GM20431 (cell line): Measurements from ENCODE around the gene SERPIND1.
"Not testable (repeated sequence)": the region's sequence is repeated elsewhere in the genome, so short reads cannot be mapped to it uniquely, and the experiment has no call there.

ENCODE experiments used
- in situ Hi-C: fragments of 300-500 bp; cut with MseI, MboI; formaldehyde crosslinking; loops from one replicate; pipeline ENCODE4 v1.15.0; 2020; ENCODE audit warnings: low sequenced_read_pairs; ENCODE audit not compliant: unreplicated experiment

The SERPIND1 gene, protein sequence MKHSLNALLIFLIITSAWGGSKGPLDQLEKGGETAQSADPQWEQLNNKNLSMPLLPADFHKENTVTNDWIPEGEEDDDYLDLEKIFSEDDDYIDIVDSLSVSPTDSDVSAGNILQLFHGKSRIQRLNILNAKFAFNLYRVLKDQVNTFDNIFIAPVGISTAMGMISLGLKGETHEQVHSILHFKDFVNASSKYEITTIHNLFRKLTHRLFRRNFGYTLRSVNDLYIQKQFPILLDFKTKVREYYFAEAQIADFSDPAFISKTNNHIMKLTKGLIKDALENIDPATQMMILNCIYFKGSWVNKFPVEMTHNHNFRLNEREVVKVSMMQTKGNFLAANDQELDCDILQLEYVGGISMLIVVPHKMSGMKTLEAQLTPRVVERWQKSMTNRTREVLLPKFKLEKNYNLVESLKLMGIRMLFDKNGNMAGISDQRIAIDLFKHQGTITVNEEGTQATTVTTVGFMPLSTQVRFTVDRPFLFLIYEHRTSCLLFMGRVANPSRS

GRCh38 chr22:20773793-20774212 lies at the start of gene SERPIND1:
Gene SERPIND1, plus strand, starts transcription at chr22:20774113. Its CDS starts 5,200 bp downstream, at chr22:20779313.
- in situ Hi-C loops = no loop called here

GRCh38 chr22:20724676-20725454 lies 49.0 kb upstream of the SERPIND1 start:
- in situ Hi-C loops = no loop called here

DNA sequence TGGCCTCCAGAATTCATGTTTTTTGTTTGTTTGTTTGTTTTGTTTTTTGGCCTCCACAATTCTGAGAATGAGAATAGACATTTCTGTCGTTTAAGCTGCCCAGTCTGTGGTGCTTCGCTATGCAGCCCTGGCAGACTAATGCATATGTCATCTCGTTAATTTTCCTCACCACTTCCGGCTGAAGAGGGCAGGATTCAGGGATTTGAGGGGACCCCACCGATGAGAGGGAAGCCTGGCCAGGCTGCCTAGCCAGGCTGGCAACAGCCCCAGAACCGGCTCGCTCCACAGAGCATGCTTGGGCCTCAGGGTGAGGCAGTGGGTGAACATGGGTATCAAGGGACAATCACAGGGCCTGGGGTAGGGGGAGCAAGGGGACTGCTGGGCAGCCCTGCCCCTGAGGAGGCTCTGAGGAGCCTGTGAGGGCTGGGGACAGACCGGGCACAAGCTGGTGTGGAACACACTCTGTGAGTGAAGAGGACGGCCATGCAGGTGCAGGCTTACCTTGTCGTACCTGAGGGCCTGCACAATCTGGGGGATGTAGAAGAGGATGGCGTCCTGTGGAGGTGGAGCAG lies 47.8 kb upstream of the SERPIND1 start:
- in situ Hi-C loops = no loop called here

DNA sequence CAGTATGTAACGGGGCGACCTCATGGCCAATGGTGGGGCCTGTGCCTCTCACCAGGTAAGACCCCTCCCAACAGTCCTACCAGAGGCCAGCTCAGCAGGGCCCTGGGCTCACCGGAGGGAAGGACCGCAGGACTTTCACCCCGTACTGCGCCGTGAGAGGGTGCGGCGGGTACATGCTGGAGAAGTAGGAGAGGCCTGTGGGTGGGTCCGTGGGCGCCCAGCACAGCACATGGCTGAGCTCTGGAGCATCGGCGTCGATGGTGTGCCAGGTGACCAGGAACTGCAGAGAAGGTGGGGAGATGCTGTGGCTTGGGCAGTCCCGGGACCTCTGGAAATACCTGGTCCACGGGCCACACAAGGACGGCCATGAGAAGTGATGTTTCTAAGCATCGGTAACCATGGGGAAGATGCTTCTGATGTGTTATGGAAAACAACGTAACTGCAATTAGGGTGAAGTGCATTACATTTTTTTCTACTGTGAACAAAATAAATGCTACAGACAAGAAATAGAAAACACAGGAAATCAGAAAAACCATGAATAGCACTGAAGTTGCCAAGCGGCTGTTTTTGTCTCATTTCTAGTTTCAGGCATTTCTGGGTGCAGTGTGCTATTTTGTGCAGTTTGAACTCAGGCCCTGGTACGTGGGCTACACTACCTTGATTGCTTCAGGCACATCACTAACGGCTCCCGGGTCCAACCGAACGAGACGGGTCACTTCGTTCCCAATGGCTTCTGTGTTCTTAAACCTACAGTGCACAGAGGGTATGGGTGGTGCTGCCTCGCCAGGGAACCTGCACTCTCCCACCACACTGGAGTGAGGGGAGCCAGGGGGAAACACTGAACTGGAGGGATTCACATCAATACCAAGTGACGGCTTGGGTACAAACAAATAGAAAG lies 46.5 kb upstream of the SERPIND1 start:
- in situ Hi-C loops = no loop called here

DNA sequence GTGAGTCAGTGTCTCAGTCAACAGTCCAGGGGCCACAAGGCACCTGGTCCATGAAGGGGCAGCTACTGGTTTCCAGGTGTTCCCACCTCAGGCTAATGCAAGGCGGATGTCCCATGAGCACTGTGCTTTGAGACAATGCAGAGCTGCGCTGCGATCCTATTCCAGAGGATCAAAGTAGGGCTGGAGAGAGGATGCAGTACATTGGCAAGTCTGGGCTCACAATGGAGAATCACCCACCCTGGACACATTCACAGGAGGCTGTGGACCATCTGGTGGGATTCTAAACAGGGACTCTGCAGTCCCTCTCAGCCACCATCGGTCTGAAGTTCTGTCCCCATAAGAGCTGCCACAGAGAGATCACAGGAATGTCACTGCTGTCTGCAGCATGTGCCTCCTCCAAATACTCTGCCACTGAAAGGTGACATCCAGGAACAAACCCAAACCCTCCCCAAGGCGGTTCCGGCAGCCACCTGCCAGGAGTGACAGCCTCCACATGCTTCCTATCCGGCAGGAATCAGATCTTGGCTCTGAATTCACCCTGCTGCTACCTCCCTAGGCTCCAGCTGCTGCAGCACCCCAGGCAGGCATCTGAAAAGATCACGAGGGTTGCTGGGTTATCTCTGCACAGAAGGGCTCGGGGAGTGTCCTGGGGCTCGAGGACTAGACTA lies 45.3 kb upstream of the SERPIND1 start:
- in situ Hi-C loops = no loop called here

GRCh38 chr22:20729194-20729593 lies 44.7 kb upstream of the SERPIND1 start:
- in situ Hi-C loops = no loop called here

DNA sequence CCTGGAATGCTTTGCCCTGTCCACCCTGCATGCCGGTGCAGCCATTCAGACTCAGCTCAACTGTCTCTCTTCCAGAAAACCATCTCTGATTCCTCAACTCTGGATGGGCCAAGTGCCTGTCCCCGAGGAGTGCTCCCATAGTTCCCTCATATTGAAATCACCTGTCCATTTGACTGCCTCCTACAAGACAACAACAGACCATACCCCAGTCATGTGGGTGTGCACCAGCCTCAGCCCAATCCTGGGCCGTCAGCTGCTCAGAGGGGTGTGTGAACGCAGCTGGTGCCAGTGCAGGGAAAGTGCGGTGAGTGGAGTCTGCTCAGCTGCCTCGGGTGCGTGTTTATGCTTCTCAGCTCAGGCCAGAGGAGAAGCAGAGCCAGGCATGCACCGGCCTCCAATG lies 41.5 kb upstream of the SERPIND1 start:
- in situ Hi-C loops = not testable (repeated sequence)

DNA sequence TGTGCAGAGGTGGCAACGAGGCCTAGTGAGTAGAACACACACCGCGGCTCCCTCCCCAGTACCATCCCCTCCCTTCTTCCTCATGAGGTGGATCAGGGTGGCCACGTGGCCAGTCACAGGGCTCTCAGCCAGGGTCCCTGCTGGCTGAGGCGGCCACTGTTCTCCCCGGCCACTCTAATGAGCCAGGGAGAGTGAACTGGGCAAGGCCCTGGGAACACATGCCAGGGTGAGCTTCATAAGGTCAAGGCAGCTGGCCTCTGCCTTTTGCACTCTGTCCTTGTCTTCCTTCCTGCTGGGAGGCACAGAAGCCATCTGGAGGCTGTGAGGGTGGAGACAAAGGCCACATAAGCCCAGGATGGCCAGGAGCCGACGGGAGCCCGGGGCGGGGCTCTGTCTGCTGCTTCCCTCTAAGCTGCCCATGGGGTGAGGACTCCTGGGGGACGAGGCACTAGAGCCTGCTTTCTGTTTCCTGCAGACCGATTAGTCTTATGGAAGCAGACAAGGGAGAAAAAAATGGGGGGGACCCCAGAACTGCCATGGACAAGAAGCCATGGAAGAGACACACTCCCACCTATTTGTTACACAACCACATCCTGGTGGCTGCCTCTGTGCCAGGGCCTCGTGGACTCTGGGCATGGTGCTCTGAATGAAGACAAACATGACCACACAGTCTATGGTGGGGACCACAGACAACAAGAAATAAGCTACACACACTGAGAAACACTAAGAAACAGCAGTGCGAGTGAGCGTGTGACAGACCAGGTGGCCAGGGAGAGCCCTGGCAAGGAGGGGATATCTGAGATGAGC lies 38.4 kb upstream of the SERPIND1 start:
- in situ Hi-C loops = not testable (repeated sequence)

DNA sequence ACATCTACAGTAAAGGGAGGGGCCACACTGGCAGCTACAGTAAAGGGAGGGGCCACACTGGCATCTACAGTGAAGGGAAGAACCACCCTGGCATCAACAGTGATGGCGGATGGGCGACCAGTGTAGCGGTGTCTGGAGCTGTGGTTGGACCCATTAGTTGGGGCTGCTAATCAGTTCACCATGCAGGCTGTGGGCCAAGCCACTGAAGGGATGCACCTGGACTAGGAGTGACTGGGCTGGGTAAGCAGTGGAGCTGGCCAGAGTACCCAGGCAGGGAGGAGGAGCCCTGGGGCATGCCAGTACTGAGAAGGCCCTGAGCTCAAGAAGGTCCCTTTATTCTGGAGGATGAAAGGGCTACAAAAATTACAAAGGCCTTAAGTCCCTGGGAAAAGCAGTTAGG lies 37.0 kb upstream of the SERPIND1 start:
- in situ Hi-C loops = not testable (repeated sequence)

- in situ Hi-C loops = no loop called here
These were observed 35.4 kb upstream of the SERPIND1 start for GRCh38 chr22:20738394-20739089.

DNA sequence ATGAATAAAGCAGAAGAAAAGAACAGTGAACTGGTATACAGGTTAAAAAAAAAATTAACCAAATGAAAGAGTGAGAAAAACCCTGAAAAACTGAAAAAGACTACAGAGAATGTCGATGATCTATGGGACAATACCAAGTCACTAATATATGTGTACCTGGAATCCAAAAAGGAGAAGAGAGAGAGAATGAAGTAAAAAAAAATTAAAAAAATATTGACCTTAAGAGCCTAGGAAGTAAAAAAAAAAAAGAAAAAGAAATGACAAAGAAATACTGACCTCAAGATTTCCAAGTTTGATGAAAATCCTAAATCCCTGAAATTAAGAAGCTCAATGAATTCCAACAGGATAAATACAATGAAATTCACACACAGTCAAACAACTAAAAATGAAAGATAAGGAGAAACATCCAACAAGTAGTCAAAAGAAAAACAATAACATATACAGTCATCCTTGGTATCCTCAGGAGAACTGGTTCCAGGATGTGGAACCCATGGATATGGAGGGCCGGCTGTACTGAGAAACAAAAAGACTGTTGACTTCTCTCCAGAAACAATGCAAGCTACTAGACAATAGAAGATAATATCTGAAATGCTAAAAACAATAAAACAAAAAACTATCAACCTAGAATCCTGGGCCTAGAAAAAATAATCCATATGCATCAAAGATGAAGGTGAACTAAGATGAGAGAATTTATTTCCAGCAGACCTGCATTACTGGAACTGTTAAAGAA lies 33.5 kb upstream of the SERPIND1 start:
- in situ Hi-C loops = no loop called here

DNA sequence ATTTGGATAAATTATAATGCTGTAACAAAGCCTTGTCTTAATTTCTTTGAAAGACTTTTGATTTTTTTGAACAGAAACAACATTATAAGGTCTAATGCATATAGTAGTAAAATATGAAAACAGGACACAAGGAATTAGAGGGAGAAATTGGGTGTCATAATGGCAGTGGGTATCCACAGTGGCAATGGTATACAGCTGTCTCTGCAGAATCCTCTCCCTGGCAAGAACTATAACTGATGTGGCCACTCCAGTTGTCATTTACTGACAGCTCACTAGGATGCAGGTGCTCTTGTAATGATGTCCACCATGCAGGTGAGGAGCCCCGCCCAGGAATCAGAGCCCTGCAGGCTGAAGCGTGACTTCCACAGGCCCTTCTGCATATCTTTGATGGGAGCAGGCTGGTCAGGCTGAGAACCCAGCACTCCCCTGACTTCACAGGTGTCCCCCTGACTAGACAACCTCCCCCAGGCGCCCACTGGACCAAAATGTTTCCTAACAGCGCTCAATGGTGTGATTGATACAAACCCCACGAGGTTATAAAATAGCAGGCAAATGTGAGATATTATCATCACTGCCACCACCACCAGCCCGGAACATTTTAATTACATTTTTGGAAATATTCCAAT lies 32.8 kb upstream of the SERPIND1 start:
- in situ Hi-C loops = no loop called here

- in situ Hi-C loops = no loop called here
These were observed 32.0 kb upstream of the SERPIND1 start for GRCh38 chr22:20741634-20742581.

DNA sequence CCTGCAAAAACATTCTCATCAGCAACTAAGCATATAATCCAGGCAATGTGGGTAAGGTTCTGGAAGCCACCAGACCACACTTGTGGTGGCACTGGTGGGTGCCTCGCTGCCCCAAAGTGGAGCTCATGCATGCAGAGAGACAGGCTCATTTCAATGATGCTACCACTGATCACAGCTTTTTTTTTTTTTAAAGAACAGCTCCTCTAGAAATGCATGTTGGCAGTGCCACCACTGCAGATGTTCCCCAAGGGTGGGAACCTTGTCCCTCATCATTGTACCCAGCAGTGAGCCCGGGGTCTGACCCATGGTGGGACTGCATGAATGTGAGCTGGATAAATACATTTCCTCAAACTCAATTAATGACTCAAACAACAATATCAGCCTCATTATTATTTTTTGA lies 31.1 kb upstream of the SERPIND1 start:
- in situ Hi-C loops = no loop called here

GRCh38 chr22:20744456-20744855 lies 29.5 kb upstream of the SERPIND1 start:
- in situ Hi-C loops = no loop called here

DNA sequence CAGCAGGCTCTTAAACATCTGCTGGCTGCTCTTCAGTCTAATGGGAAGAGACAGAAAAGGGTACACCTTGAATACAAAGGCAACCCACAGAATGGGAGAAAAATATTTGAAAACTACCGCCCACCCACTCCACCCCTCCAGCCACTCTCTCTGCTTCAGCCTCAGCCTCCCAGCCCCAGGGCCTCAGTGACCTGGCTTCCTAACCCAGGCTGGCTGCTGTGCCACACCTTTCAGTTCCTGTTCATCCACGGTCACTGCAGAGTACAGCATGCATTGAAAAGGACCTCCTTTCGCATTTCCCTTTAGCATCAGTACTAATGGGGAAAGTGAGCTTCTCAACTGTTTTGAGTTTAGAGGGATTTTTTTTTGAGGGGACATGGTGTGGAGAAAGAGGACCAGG lies 28.8 kb upstream of the SERPIND1 start:
- in situ Hi-C loops = no loop called here
